Measurements from ENCODE around the gene TOMT. TPM values are rescaled to one million over a fixed set of nuclear protein-coding genes. Genes with fewer than 3 reads are reported as not detected.
A peak's percentile ranks its signal among the peaks of the same experiment; 100 is the strongest.

TOMT gene
- total RNA-seq, 1 donor from 2014 or later, result not detected

GRCh38 chr11:72116019-72116755, 10.5 kb downstream of the TOMT start:
- no peak overlapping the region for H3K4me3 ChIP-seq
- H3K4me1 ChIP-seq, result peaks cover 3 to 10% of the 10 kb centered on the region in 2 donors
- no peak for TF ChIP-seq CTCF (IDR thresholded peaks at IDR 0.05)
- H3K36me3 ChIP-seq, result no peaks in the 10 kb centered on the region
- no peak overlapping the region for H3K27ac ChIP-seq
- intact Hi-C loops (cut with DNase I), result no loop called here
- no peaks in the 10 kb centered on the region for H3K9me3 ChIP-seq
- DNase-seq (ENCODE audit: low spot score in 2 of 2), result peak in 1 of 2 donors; percentile 13
- H3K27me3 ChIP-seq, result no peaks in the 10 kb centered on the region

GRCh38 chr11:72119198-72119597, 13.5 kb downstream of the TOMT start:
- DNase-seq (ENCODE audit: low spot score in 2 of 2), result peak in 1 of 2 donors; percentile 34
- no peaks in the 10 kb centered on the region for H3K9me3 ChIP-seq
- no peak overlapping the region for H3K27ac ChIP-seq
- no peak for TF ChIP-seq CTCF (IDR thresholded peaks at IDR 0.05)
- no peak overlapping the region for H3K4me3 ChIP-seq
- H3K27me3 ChIP-seq, result no peaks in the 10 kb centered on the region
- no peaks in the 10 kb centered on the region for H3K36me3 ChIP-seq
- intact Hi-C loops (cut with DNase I), result no loop called here
- H3K4me1 ChIP-seq, result no peaks in the 10 kb centered on the region

- no peaks in the 10 kb centered on the region for H3K4me1 ChIP-seq
- TF ChIP-seq CTCF (IDR thresholded peaks at IDR 0.05), result no peak
- H3K27ac ChIP-seq, result no peak overlapping the region
- H3K4me3 ChIP-seq, result no peak overlapping the region
- H3K36me3 ChIP-seq, result no peaks in the 10 kb centered on the region
- intact Hi-C loops (cut with DNase I), result no loop called here
- no peaks in the 10 kb centered on the region for H3K27me3 ChIP-seq
- no peaks in the 10 kb centered on the region for H3K9me3 ChIP-seq
- no peak for DNase-seq (ENCODE audit: low spot score in 2 of 2)
Observed at GRCh38 chr11:72120930-72121329, 15.2 kb downstream of the TOMT start.

GRCh38 chr11:72122607-72123006, 16.9 kb downstream of the TOMT start:
- Histone ChIP-seq H3K4me1 (no peaks in the 10 kb centered on the region), H3K27ac (no peak overlapping the region), H3K27me3 (no peaks in the 10 kb centered on the region), H3K4me3 (no peak overlapping the region), H3K9me3 (no peaks in the 10 kb centered on the region), H3K36me3 (no peaks in the 10 kb centered on the region)
- peak in 1 of 2 donors; percentile 31 for DNase-seq (ENCODE audit: low spot score in 2 of 2)
- intact Hi-C loops (cut with DNase I), result no loop called here
- no peak for TF ChIP-seq CTCF (IDR thresholded peaks at IDR 0.05)

- TF ChIP-seq CTCF (IDR thresholded peaks at IDR 0.05), result no peak
- Histone ChIP-seq H3K36me3 (no peaks in the 10 kb centered on the region), H3K27me3 (no peaks in the 10 kb centered on the region), H3K9me3 (no peaks in the 10 kb centered on the region), H3K4me1 (no peaks in the 10 kb centered on the region), H3K27ac (no peak overlapping the region), H3K4me3 (no peak overlapping the region)
- DNase-seq (ENCODE audit: low spot score in 2 of 2), result peak in 1 of 2 donors; percentile 5
- intact Hi-C loops (cut with DNase I), result no loop called here
Observed at GRCh38 chr11:72123117-72123653, 17.5 kb downstream of the TOMT start.

Measured in ascending aorta (tissue), 2 donors.